Stimulated activated CD4-positive, alpha-beta T cell treated with anti-CD3 and anti-CD28 coated beads, Interleukin-4, amount 100 ng/mL, for 1 hour (primary cell): ENCODE results near the gene CRHR2.

Source experiments
- DNase-seq: peaks from one replicate; pipeline ENCODE4 v3.0.0-alpha.2; 2020

Gene CRHR2

GRCh38 chr7:30674876-30675275 lies 7.4 kb downstream of the CRHR2 start:
- DNase-seq, result no peak

- no peak for DNase-seq
Measured at GRCh38 chr7:30674420-30674819, 7.8 kb downstream of the CRHR2 start.

- DNase-seq, result no peak
Measured at GRCh38 chr7:30671793-30672465, 10.3 kb downstream of the CRHR2 start.

GRCh38 chr7:30668102-30668501 lies 14.2 kb downstream of the CRHR2 start:
- no peak for DNase-seq

- DNase-seq, result no peak
Measured at GRCh38 chr7:30667172-30667571, 15.1 kb downstream of the CRHR2 start.

GRCh38 chr7:30665449-30665848 lies 16.8 kb downstream of the CRHR2 start:
- DNase-seq, result no peak

- DNase-seq, result no peak
Measured at GRCh38 chr7:30665043-30665442, 17.2 kb downstream of the CRHR2 start.

GRCh38 chr7:30664184-30664885 lies 17.9 kb downstream of the CRHR2 start:
- DNase-seq, result no peak

- DNase-seq, result no peak
Measured at GRCh38 chr7:30663414-30663813, 18.8 kb downstream of the CRHR2 start.

- DNase-seq, result no peak
Measured at GRCh38 chr7:30662431-30662939, 19.8 kb downstream of the CRHR2 start.

GRCh38 chr7:30661926-30662325 lies 20.3 kb downstream of the CRHR2 start:
- no peak for DNase-seq

GRCh38 chr7:30660331-30661255 lies 21.7 kb downstream of the CRHR2 start:
- no peak for DNase-seq

- no peak for DNase-seq
Measured at GRCh38 chr7:30659312-30659711, 22.9 kb downstream of the CRHR2 start.

GRCh38 chr7:30658479-30659074 lies 23.7 kb downstream of the CRHR2 start:
- DNase-seq, result no peak

GRCh38 chr7:30657131-30657530 lies 25.1 kb downstream of the CRHR2 start:
- no peak for DNase-seq

GRCh38 chr7:30656006-30656957 lies 26.0 kb downstream of the CRHR2 start:
- DNase-seq, result no peak

GRCh38 chr7:30655096-30655970 lies 26.9 kb downstream of the CRHR2 start:
- no peak for DNase-seq

- DNase-seq, result no peak
Measured at GRCh38 chr7:30654296-30655090, 27.8 kb downstream of the CRHR2 start.

GRCh38 chr7:30652698-30653641 lies 29.3 kb downstream of the CRHR2 start:
- no peak for DNase-seq
